HG02763 (cell line): ENCODE results near the gene BMP8A.
"Not testable (repeated sequence)": the region's sequence is repeated elsewhere in the genome, so short reads cannot be mapped to it uniquely, and the experiment has no call there.

Experiments used
- ATAC-seq: cut with Tn5 transposase; IDR thresholded peaks from one replicate; pipeline ENCODE4 v1.9.1; 2021; ENCODE audit warnings: mild to moderate bottlenecking, moderate library complexity; ENCODE audit not compliant: unreplicated experiment

BMP8A gene, protein sequence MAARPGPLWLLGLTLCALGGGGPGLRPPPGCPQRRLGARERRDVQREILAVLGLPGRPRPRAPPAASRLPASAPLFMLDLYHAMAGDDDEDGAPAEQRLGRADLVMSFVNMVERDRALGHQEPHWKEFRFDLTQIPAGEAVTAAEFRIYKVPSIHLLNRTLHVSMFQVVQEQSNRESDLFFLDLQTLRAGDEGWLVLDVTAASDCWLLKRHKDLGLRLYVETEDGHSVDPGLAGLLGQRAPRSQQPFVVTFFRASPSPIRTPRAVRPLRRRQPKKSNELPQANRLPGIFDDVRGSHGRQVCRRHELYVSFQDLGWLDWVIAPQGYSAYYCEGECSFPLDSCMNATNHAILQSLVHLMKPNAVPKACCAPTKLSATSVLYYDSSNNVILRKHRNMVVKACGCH

GRCh38 chr1:39491146-39491921, at the start of gene BMP8A:
Gene BMP8A (plus strand): TSS chr1:39491636. CDS start chr1:39491992, 356 bp downstream.
- ATAC-seq, result peak; percentile 71

- no peak for ATAC-seq
Measured at GRCh38 chr1:39441797-39442196, 49.6 kb upstream of the BMP8A start.

GRCh38 chr1:39445573-39445972, 45.9 kb upstream of the BMP8A start:
- ATAC-seq, result no peak

DNA sequence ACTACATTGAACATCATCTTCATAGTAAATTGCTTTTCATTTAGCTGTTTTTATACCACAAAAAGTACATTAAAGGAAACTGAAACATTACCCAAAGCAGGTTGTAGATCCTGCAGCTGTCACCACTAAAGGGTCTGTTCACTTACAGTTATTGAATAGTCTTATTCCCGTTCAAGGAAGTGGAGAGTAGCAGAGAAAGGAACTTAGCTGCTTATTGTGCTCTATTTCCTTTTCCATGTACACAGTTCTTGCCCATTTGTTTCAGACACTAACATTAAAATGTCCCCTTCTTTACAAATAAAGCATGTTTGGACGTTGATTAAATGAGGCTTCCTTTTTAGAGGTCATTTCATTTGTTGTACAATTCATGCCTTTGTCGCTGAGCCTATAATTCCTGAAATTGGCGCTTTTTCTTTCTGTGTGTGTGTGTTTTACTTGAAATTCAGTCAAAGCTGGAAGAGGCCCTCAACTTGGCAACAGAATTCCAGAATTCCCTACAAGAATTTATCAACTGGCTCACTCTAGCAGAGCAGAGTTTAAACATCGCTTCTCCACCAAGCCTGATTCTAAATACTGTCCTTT, 44.4 kb upstream of the BMP8A start:
- no peak for ATAC-seq

GRCh38 chr1:39450041-39450440, 41.4 kb upstream of the BMP8A start:
- ATAC-seq, result not testable (repeated sequence)

DNA sequence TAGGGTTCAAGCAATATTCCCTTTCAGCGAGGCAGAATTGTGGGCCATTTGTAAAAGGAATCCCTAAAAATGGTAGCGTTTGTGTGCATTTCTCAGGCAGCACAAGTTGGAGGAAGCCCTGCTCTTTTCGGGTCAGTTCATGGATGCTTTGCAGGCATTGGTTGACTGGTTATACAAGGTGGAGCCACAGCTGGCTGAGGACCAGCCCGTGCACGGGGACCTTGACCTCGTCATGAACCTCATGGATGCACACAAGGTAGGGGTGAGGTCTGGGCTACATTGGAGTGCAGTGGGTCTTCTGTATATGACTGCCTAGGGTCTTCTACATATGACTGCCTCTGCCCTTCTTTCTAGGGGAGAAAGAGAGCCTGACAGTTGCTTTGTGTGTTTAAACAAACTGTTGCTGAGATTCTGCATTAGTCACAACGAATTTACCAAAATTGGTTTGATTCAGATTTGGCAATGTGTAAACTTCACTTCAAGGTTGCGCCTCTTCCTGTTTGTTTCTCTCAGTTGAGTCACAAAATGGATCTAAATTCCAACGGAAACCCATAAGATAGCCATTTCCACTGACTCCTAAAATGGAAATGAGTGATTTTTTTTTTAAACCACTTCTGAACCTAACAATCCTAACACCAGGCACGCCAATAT, 40.4 kb upstream of the BMP8A start:
- no peak for ATAC-seq

- ATAC-seq, result no peak
Measured at GRCh38 chr1:39452081-39452480, 39.4 kb upstream of the BMP8A start.

DNA sequence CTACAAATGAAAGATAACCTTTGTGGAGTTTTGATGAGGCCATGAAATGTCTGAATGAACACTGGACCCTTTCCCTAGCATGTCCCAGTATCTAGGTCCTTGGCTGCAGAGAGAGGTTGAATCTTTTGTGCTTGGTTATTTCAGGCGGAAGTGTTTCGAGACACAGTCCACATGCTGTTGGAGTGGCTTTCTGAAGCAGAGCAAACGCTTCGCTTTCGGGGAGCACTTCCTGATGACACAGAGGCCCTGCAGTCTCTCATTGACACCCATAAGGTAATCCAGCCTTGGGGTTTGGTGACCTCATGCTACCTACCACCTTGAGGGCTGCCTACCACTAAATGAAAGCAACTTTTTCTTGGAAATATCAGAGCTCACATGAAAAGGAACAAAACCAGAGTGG, 38.9 kb upstream of the BMP8A start:
- ATAC-seq, result no peak

DNA sequence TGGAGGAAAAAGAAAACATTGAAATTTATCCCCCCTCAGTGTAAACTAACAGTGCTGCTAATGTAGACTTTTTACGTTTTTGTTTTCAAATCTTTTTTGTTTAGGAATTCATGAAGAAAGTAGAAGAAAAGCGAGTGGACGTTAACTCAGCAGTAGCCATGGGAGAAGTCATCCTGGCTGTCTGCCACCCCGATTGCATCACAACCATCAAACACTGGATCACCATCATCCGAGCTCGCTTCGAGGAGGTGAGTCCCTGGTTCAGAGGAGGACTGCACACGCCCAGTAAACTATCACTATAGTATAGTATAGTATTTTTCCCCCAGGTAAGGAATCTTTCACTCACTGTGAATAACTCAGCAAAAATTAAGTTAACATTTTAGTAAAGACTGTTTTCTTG, 37.8 kb upstream of the BMP8A start:
- no peak for ATAC-seq

GRCh38 chr1:39458991-39459390, 32.4 kb upstream of the BMP8A start:
- ATAC-seq, result no peak

DNA sequence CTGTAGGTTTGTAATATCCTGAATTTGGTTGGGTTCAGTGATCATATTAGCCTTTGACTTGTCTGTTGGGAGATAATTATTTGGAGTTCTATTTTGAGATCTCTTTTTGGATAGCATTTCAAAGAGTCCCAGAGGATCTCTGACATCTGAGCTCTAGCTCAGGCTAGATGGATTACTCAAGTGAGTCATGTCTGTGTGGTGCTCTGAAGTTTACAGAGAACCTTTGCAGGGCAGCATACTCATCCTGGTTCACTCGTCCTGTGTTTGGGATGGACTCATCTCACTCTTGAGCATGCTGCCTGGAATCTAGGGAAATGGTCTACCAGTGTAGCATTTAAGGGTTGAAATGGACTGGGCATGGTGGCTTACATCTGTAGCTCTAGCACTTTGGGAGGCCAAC, 29.4 kb upstream of the BMP8A start:
- ATAC-seq, result no peak

DNA sequence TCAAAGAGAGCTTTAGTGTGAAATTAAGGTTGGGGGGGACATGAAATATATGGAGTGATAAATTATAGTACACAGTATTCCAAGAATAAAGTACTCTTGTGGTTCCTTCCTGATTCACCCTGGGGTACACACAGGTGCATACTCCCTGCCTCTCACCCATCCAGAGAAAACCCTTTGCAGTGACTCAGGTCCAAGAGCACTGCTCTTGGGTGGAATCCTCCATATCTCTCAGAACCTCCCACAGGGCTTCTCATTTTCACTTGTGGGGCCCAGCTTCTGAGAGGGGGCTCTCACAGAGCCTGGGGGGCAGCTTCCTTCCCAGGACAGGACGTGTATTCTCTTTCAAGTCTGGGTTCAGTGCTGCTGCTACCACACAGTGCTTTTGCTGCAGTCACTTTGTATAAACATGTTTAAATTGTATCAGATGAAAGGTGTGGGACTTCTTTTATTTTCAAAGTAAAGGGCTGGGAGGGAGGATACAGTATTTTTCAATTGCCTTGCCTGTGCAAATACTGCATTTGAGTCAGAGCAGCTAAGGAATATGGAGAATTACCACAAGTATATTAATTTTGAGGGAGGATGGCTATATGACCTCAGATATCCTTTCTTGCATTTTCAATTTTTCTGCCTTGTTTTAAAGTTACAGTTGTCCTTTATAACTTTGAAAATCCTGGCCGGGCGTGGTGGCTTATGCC, 24.9 kb upstream of the BMP8A start:
- ATAC-seq, result no peak

DNA sequence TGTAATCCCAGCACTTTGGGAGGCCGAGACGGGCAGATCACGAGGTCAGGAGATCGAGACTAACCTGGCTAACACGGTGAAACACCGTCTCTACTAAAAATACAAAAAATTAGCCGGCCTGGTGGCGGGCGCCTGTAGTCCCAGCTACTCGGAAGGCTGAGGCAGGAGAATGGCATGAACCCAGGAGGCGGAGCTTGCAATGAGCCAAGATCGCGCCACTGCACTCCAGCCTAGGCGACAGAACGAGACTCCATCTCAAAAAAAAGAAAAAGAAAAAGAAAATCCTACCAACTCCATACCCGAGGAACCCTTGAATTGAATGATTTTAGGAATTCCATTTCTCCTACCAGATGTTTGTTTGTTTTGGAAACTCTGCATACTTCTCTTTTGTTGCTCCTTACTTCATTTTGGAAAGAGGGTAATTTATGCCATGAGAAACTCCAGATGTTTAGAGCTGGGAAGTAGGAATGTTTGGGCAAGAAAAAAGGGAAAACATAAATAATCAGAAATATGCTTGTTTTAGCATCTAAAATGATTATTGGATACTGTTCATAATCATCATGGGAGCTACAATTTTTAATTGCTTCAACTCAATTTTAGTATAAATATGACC, 24.2 kb upstream of the BMP8A start:
- ATAC-seq, result not testable (repeated sequence)

DNA sequence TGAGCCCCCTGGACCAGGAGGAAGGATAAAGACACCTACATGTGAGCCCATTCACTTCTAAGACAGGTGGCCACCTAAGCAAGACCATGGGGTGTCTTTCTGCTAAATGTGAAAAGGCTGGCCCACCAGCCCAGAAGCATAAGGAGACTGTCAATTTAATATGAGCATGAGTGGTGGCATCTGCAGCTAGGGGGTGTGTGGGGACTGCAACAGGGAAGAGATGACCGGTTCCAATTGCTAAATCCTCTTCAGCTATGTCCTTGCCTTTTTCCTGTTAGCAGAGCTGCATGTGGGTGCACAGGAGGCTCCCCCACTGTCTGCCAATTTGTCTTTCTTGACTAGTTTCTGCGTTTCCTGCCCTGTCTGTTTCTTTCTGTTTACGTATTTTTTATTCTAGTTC, 22.3 kb upstream of the BMP8A start:
- no peak for ATAC-seq

DNA sequence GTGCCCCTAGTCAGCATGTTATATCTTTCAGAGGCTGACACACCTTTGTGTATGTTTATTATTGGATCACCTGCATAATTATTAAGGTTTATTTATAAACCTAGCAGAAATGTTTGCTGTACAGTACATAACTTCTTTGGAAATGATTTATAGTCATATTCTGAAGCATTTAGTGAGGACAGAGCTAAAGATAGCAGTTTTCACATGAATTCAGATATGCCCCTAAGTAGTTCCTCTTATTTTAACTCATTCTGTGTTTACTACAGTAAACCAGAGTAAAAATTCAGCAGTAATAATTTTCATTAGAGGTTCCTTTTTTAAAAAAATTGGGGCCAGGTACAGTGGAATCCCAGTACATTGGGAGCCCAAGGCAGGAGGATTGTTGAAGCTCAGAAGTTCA, 21.4 kb upstream of the BMP8A start:
- ATAC-seq, result no peak

- ATAC-seq, result no peak
Measured at GRCh38 chr1:39472826-39473225, 18.6 kb upstream of the BMP8A start.

- no peak for ATAC-seq
Measured at GRCh38 chr1:39473324-39473723, 18.1 kb upstream of the BMP8A start.

DNA sequence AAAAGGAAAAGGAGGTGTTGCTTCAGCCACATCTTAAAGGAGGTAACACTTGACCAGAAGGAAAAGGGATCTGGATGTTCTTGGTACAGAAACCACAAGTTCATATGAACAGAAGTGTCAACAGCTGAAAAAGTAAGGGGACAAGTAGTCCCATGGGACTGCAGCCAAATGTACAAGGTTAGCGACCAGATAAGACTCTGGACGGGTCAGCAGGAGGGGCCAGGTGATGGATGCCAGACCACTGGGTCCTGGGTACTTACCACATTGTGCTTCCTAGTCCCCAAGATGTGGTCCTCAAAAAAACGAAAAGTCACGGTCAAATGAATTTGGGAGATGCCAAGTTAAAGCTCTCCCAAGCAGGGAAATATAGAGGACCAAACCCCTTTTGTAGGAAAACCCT, 16.6 kb upstream of the BMP8A start:
- ATAC-seq, result no peak

DNA sequence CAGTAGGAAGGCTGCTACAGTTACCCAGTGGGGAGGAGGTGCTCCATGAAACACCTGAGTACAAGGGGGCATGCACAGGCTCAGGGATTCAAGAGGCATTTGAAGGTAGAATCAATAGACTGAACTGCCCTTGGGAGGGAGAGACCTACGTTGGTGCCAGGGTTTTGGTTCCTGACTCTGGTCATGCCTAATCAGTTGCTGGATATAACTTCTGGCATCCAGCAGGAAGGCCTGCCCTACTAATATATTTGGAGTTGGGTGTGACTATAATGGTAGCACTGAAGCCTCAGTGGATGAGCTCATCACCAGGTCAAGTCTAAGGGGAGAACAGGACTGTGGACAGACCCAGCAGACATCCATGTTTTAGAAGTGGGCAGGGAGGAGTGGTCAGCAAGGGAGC, 15.9 kb upstream of the BMP8A start:
- not testable (repeated sequence) for ATAC-seq
